Jurkat, Clone E6-1 (cell line): ENCODE measurements around the gene REV1.
A peak's percentile ranks its signal among the peaks of the same experiment; 100 is the strongest.
"Not testable (repeated sequence)": the region's sequence is repeated elsewhere in the genome, so short reads cannot be mapped to it uniquely, and the experiment has no call there.

Experiments used
- DNase-seq: peaks from one replicate; pipeline ENCODE4 v3.0.0-alpha.2; 2011; ENCODE audit warnings: low read depth, low spot score
- H3K4me3 ChIP-seq: 2 replicates; pipeline ENCODE4 v1.5.1; 2011; ENCODE audit warnings: mild to moderate bottlenecking, low read length, control low read depth, moderate library complexity

The REV1 gene

GRCh38 chr2:99489063-99489760 is 605 bp downstream of the REV1 start:
- no peak for DNase-seq
- peak overlapping the region; percentile 84 for H3K4me3 ChIP-seq

- peak; percentile 20 for DNase-seq
- H3K4me3 ChIP-seq = peak overlapping the region; percentile 84
Observed at GRCh38 chr2:99488539-99489062, 1.2 kb downstream of the REV1 start.

- no peak for DNase-seq
- H3K4me3 ChIP-seq = no peak overlapping the region
Observed at GRCh38 chr2:99487906-99488305, 1.9 kb downstream of the REV1 start.

GRCh38 chr2:99485824-99486223 is 4.0 kb downstream of the REV1 start:
- DNase-seq = no peak
- no peak overlapping the region for H3K4me3 ChIP-seq

- no peak overlapping the region for H3K4me3 ChIP-seq
- DNase-seq = peak; percentile 22
Observed at GRCh38 chr2:99485411-99485810, 4.4 kb downstream of the REV1 start.

- H3K4me3 ChIP-seq = no peak overlapping the region
- DNase-seq = no peak
Observed at GRCh38 chr2:99484205-99484604, 5.6 kb downstream of the REV1 start.

GRCh38 chr2:99481941-99482340 is 7.9 kb downstream of the REV1 start:
- DNase-seq = no peak
- no peak overlapping the region for H3K4me3 ChIP-seq

GRCh38 chr2:99481527-99481926 is 8.3 kb downstream of the REV1 start:
- DNase-seq = no peak
- no peak overlapping the region for H3K4me3 ChIP-seq

GRCh38 chr2:99480390-99480789 is 9.4 kb downstream of the REV1 start:
- no peak for DNase-seq
- H3K4me3 ChIP-seq = no peak overlapping the region

GRCh38 chr2:99478632-99479031 is 11.2 kb downstream of the REV1 start:
- no peak for DNase-seq
- no peak overlapping the region for H3K4me3 ChIP-seq

GRCh38 chr2:99477054-99477453 is 12.8 kb downstream of the REV1 start:
- DNase-seq = no peak
- no peak overlapping the region for H3K4me3 ChIP-seq

- no peak overlapping the region for H3K4me3 ChIP-seq
- DNase-seq = no peak
Observed at GRCh38 chr2:99476629-99477028, 13.2 kb downstream of the REV1 start.

- H3K4me3 ChIP-seq, DNase-seq: not testable (repeated sequence)
Observed at GRCh38 chr2:99475095-99475494, 14.7 kb downstream of the REV1 start.

- no peak overlapping the region for H3K4me3 ChIP-seq
Observed at GRCh38 chr2:99473518-99474083, 16.2 kb downstream of the REV1 start.

GRCh38 chr2:99472600-99472960 is 17.2 kb downstream of the REV1 start:
- no peak for DNase-seq
- no peak overlapping the region for H3K4me3 ChIP-seq

More at GRCh38 chr2:99473518-99474083, 16.2 kb downstream of the REV1 start:
- DNase-seq = no peak

- H3K4me3 ChIP-seq = no peak overlapping the region
- DNase-seq = no peak
Observed at GRCh38 chr2:99471654-99472599, 17.9 kb downstream of the REV1 start.

- DNase-seq = no peak
- no peak overlapping the region for H3K4me3 ChIP-seq
Observed at GRCh38 chr2:99470957-99471356, 18.9 kb downstream of the REV1 start.

GRCh38 chr2:99470459-99470858 is 19.4 kb downstream of the REV1 start:
- not testable (repeated sequence) for DNase-seq, H3K4me3 ChIP-seq

GRCh38 chr2:99469394-99469793 is 20.4 kb downstream of the REV1 start:
- no peak for DNase-seq
- no peak overlapping the region for H3K4me3 ChIP-seq

- DNase-seq = no peak
- H3K4me3 ChIP-seq = no peak overlapping the region
Observed at GRCh38 chr2:99468155-99468554, 21.7 kb downstream of the REV1 start.
